CD1c-positive myeloid dendritic cell (primary cell): Measurements from ENCODE around the gene PGR.

ENCODE experiments used
- DNase-seq: peaks from one replicate; pipeline ENCODE4 v3.0.0-alpha.2; 2016; ENCODE audit errors: extremely low spot score

Gene PGR

GRCh38 chr11:101129203-101129943 is at the start of gene PGR:
Gene PGR (minus strand): TSS chr11:101129813. CDS start chr11:101129070, 743 bp downstream.
- no peak for DNase-seq

GRCh38 chr11:101176381-101176780 is 46.8 kb upstream of the PGR start:
- DNase-seq: no peak

GRCh38 chr11:101169944-101170343 is 40.3 kb upstream of the PGR start:
- DNase-seq: no peak

GRCh38 chr11:101166038-101166437 is 36.4 kb upstream of the PGR start:
- no peak for DNase-seq

GRCh38 chr11:101158119-101158518 is 28.5 kb upstream of the PGR start:
- DNase-seq: no peak

- DNase-seq: no peak
These were observed 8.8 kb upstream of the PGR start for GRCh38 chr11:101138245-101138930.

- no peak for DNase-seq
These were observed 3.6 kb upstream of the PGR start for GRCh38 chr11:101133190-101133589.

- DNase-seq: no peak
These were observed 926 bp downstream of the PGR start for GRCh38 chr11:101128571-101129202.

- DNase-seq: no peak
These were observed 1.7 kb downstream of the PGR start for GRCh38 chr11:101127699-101128570.

- DNase-seq: no peak
These were observed 2.4 kb downstream of the PGR start for GRCh38 chr11:101127197-101127698.

- no peak for DNase-seq
These were observed 2.9 kb downstream of the PGR start for GRCh38 chr11:101126551-101127196.

GRCh38 chr11:101115671-101116160 is 13.9 kb downstream of the PGR start:
- no peak for DNase-seq

- DNase-seq: no peak
These were observed 16.1 kb downstream of the PGR start for GRCh38 chr11:101113540-101113939.

GRCh38 chr11:101104716-101105115 is 24.9 kb downstream of the PGR start:
- no peak for DNase-seq

- no peak for DNase-seq
These were observed 26.2 kb downstream of the PGR start for GRCh38 chr11:101103433-101103832.

- DNase-seq: no peak
These were observed 29.0 kb downstream of the PGR start for GRCh38 chr11:101100601-101101000.

GRCh38 chr11:101096036-101096704 is 33.4 kb downstream of the PGR start:
- DNase-seq: no peak

GRCh38 chr11:101091781-101092180 is 37.8 kb downstream of the PGR start:
- no peak for DNase-seq

GRCh38 chr11:101090679-101091270 is 38.8 kb downstream of the PGR start:
- no peak for DNase-seq

- no peak for DNase-seq
These were observed 46.3 kb downstream of the PGR start for GRCh38 chr11:101083335-101083734.
